ENCODE results near the gene ABCD1. TPM values are rescaled to one million over a fixed set of nuclear protein-coding genes. Genes with fewer than 3 reads are reported as not detected.

ABCD1 gene
- total RNA-seq, 1 experiment from 2014 or later, result 9.1 TPM

GRCh38 chrX:153750127-153750774 lies 25.6 kb downstream of the ABCD1 start (continued):
- TF ChIP-seq ARID4B (CRISPR knock-in tag; IDR thresholded peaks at IDR 0.05; ENCODE audit: borderline replicate concordance) (no peak), KAT7 (CRISPR knock-in tag; IDR thresholded peaks at IDR 0.05; ENCODE audit: borderline replicate concordance) (no peak), MYBL2 (CRISPR knock-in tag; IDR thresholded peaks at IDR 0.05) (no peak), CDX4 (CRISPR knock-in tag; IDR thresholded peaks at IDR 0.05; ENCODE audit: borderline replicate concordance) (no peak), ATF2 (CRISPR knock-in tag; IDR thresholded peaks at IDR 0.05; ENCODE audit: borderline replicate concordance, low read depth) (no peak), FOXK1 (CRISPR knock-in tag; IDR thresholded peaks at IDR 0.05) (no peak), ATF3 (CRISPR knock-in tag; conservative IDR thresholded peaks at IDR 0.05) (no peak), PRRX2 (CRISPR knock-in tag; IDR thresholded peaks at IDR 0.05) (no peak), ZNF671 (CRISPR knock-in tag; IDR thresholded peaks at IDR 0.05) (no peak), AFF4 (CRISPR knock-in tag; IDR thresholded peaks at IDR 0.05; ENCODE audit: borderline replicate concordance) (no peak)

GRCh38 chrX:153755136-153755535 lies 30.5 kb downstream of the ABCD1 start:
- POLR2A ChIA-PET, result no interaction called here
- TF ChIP-seq MAX (CRISPR knock-in tag; IDR thresholded peaks at IDR 0.05) (no peak), KAT7 (CRISPR knock-in tag; IDR thresholded peaks at IDR 0.05; ENCODE audit: borderline replicate concordance) (no peak), NR2C2 (CRISPR knock-in tag; IDR thresholded peaks at IDR 0.05) (no peak)
- Mint-ChIP-seq H3K4me3 (no peak overlapping the region), H3K4me1 (no peaks in the 10 kb centered on the region), H3K27me3 (ENCODE audit: low read depth) (no peaks in the 10 kb centered on the region; the same call in 1 of the 2 replicates), H3K9me3 (peaks cover 7% of the 10 kb centered on the region), H3K36me3 (no peaks in the 10 kb centered on the region), H3K27ac (no peak overlapping the region)
- ATAC-seq, result no peak; the same call in 1 of the 2 replicates
- CTCF ChIA-PET, result interaction anchor here (0.6 to 1.4 kb wide), 6 partner anchors 13 to 168 kb away, joined by 3 to 7 read pairs (median 4); partner anchors contain the start of genes IDH3G and SSR4
- no peak for DNase-seq (ENCODE audit: low spot score)
